HG02571 (cell line): ENCODE measurements around the gene FHIT.
A peak's percentile ranks its signal among the peaks of the same experiment; 100 is the strongest.

Source experiments
- ATAC-seq: cut with Tn5 transposase; IDR thresholded peaks from one replicate; pipeline ENCODE4 v1.9.1; 2021; ENCODE audit warnings: mild to moderate bottlenecking, moderate library complexity; ENCODE audit not compliant: unreplicated experiment

The FHIT gene

GRCh38 chr3:60090548-60090947 lies 1160.7 kb downstream of the FHIT start:
- no peak for ATAC-seq

GRCh38 chr3:60086811-60087210 lies 1164.4 kb downstream of the FHIT start:
- peak; percentile 70 for ATAC-seq

GRCh38 chr3:60085649-60086048 lies 1165.6 kb downstream of the FHIT start:
- no peak for ATAC-seq

- no peak for ATAC-seq
Observed at GRCh38 chr3:60081381-60082095, 1169.7 kb downstream of the FHIT start.

GRCh38 chr3:60080648-60081047 lies 1170.6 kb downstream of the FHIT start:
- ATAC-seq, result no peak

- ATAC-seq, result no peak
Observed at GRCh38 chr3:60079076-60079475, 1172.2 kb downstream of the FHIT start.

- ATAC-seq, result no peak
Observed at GRCh38 chr3:60076331-60076730, 1174.9 kb downstream of the FHIT start.

GRCh38 chr3:60073942-60074341 lies 1177.3 kb downstream of the FHIT start:
- no peak for ATAC-seq

GRCh38 chr3:60073228-60073627 lies 1178.0 kb downstream of the FHIT start:
- no peak for ATAC-seq

- ATAC-seq, result no peak
Observed at GRCh38 chr3:60070366-60070765, 1180.9 kb downstream of the FHIT start.

GRCh38 chr3:60065227-60065868 lies 1185.9 kb downstream of the FHIT start:
- ATAC-seq, result no peak

- ATAC-seq, result no peak
Observed at GRCh38 chr3:60064210-60065178, 1186.8 kb downstream of the FHIT start.

GRCh38 chr3:60056404-60056803 lies 1194.8 kb downstream of the FHIT start:
- no peak for ATAC-seq

GRCh38 chr3:60055765-60056164 lies 1195.5 kb downstream of the FHIT start:
- no peak for ATAC-seq

GRCh38 chr3:60053526-60054265 lies 1197.6 kb downstream of the FHIT start:
- no peak for ATAC-seq

- ATAC-seq, result no peak
Observed at GRCh38 chr3:60048447-60048848, 1202.8 kb downstream of the FHIT start.

- no peak for ATAC-seq
Observed at GRCh38 chr3:60047426-60048200, 1203.6 kb downstream of the FHIT start.

- ATAC-seq, result no peak
Observed at GRCh38 chr3:60046210-60046609, 1205.0 kb downstream of the FHIT start.

GRCh38 chr3:60045686-60046085 lies 1205.6 kb downstream of the FHIT start:
- no peak for ATAC-seq

GRCh38 chr3:60036803-60037202 lies 1214.4 kb downstream of the FHIT start:
- no peak for ATAC-seq
